H1 (cell line): Measurements from ENCODE around the gene ATOH7. TPM values are rescaled to one million over a fixed set of nuclear protein-coding genes. Genes with fewer than 3 reads are reported as not detected.

Experiments
- CTCF ChIA-PET: fragments of 300-600 bp; sonication (Branson Sonifier 250); formaldehyde crosslinking; loops from one replicate; lab custom pipeline; 2021; ENCODE audit not compliant: partially characterized antibody; lab: Charles Lee
- POLR2A ChIA-PET: fragments of 300-600 bp; sonication (Branson Sonifier 250); formaldehyde crosslinking; loops from one replicate; lab custom pipeline; 2021; ENCODE audit warnings: inconsistent platforms; ENCODE audit not compliant: partially characterized antibody; lab: Charles Lee
- DNase-seq, 2 experiments: peaks; one replicate each; pipeline versions ENCODE4 v3.0.0 to v3.0.0-alpha.2; 2010 to 2022; ENCODE audit warnings: low spot score in 2 of 2, low read depth in 1 of 2, mixed read lengths in 1 of 2
- FAIRE-seq: peaks from 2 replicates; lab custom pipeline; 2011; peaks lifted over from hg19 to GRCh38; lab: Jason Lieb, UNC
- H2AFZ ChIP-seq: 2 replicates; pipeline ENCODE4 v1.8.1; 2012; ENCODE audit warnings: low read length, inconsistent platforms
- H2AK5ac ChIP-seq: 2 replicates; pipeline ENCODE4 v1.6.1; 2013; ENCODE audit warnings: low read depth, low read length
- H2BK120ac ChIP-seq: replicated peaks from 2 replicates; pipeline ENCODE3; 2013; ENCODE audit warnings: low read depth, low read length, inconsistent platforms
- H2BK12ac ChIP-seq: 2 replicates; pipeline ENCODE4 v1.6.1; 2013; ENCODE audit warnings: low read depth, low read length
- H2BK15ac ChIP-seq: 2 replicates; pipeline ENCODE4 v1.6.1; 2013; ENCODE audit warnings: low read length
- H2BK20ac ChIP-seq: 2 replicates; pipeline ENCODE4 v1.6.1; 2013; ENCODE audit warnings: low read length
- H2BK5ac ChIP-seq: 2 replicates; pipeline ENCODE4 v1.6.1; 2013; ENCODE audit warnings: low read depth, low read length
- H3K14ac ChIP-seq: 2 replicates; pipeline ENCODE4 v1.6.1; 2013; ENCODE audit warnings: inconsistent platforms; ENCODE audit not compliant: insufficient read length
- H3K18ac ChIP-seq: 2 replicates; pipeline ENCODE4 v1.6.1; 2013; ENCODE audit warnings: low read length; ENCODE audit errors: extremely low read depth
- H3K23ac ChIP-seq: 2 replicates; pipeline ENCODE4 v1.6.1; 2013; ENCODE audit warnings: inconsistent platforms; ENCODE audit not compliant: insufficient read length
- H3K23me2 ChIP-seq: 2 replicates; pipeline ENCODE4 v1.6.1; 2013; ENCODE audit warnings: low read depth, low read length
- H3K27ac ChIP-seq: 2 replicates; pipeline ENCODE4 v1.6.1; 2011; ENCODE audit warnings: low read depth, low read length, inconsistent platforms
- H3K27me3 ChIP-seq, 4 experiments: replicated peaks in 1 of 4; 1 replicate in 1 of 4; 2 replicates in 3 of 4; pipeline versions ENCODE4 v1.6.1 to v1.8.1; 2011 to 2013; ENCODE audit warnings: low read length in 3 of 4, mild to moderate bottlenecking in 3 of 4, inconsistent platforms in 2 of 4, mixed read lengths in 2 of 4, moderate library complexity in 1 of 4; ENCODE audit not compliant: control insufficient read depth in 3 of 4, insufficient read depth in 3 of 4; ENCODE audit errors: extremely low read depth in 1 of 4
- H3K36me3 ChIP-seq, 4 experiments: 2 replicates each; pipeline versions ENCODE4 v1.6.1 to v1.8.1; 2011 to 2013; ENCODE audit warnings: mild to moderate bottlenecking in 4 of 4, low read length in 3 of 4, moderate library complexity in 2 of 4, control low read depth in 1 of 4, inconsistent platforms in 1 of 4; ENCODE audit not compliant: insufficient read depth in 4 of 4, control insufficient read depth in 2 of 4
- H3K4ac ChIP-seq: replicated peaks from 2 replicates; pipeline ENCODE3; 2013; ENCODE audit warnings: low read length, low read depth, mixed read lengths, inconsistent platforms; ENCODE audit not compliant: insufficient read length
- H3K4me1 ChIP-seq, 4 experiments: replicated peaks in 1 of 4; 1 replicate in 1 of 4; 2 replicates in 3 of 4; pipeline versions ENCODE4 v1.6.1 to v1.8.1; 2011 to 2013; ENCODE audit warnings: low read length in 3 of 4, inconsistent platforms in 2 of 4, mixed read lengths in 1 of 4; ENCODE audit not compliant: insufficient read depth in 4 of 4, control insufficient read depth in 3 of 4
- H3K4me2 ChIP-seq, 2 experiments: 2 replicates each; pipeline versions ENCODE4 v1.6.1 to v1.8.1; 2011 to 2013; ENCODE audit warnings: low read depth in 2 of 2, low read length in 2 of 2, control low read depth in 1 of 2, inconsistent platforms in 1 of 2, mild to moderate bottlenecking in 1 of 2; ENCODE audit not compliant: insufficient read depth in 1 of 2
- H3K4me3 ChIP-seq, 4 experiments: fragments of 200-600, 300-600 bp in 1 of 4; sonication (generic), shearing (Covaris generic), sonication (Bioruptor Twin) in 1 of 4; 2 replicates each; pipeline versions ENCODE4 v1.5.1 to v1.8.1; 2011 to 2016; ENCODE audit warnings: low read length in 4 of 4, low read depth in 3 of 4, control low read depth in 2 of 4, inconsistent platforms in 2 of 4, mild to moderate bottlenecking in 2 of 4, mixed read lengths in 1 of 4, moderate library complexity in 1 of 4; ENCODE audit not compliant: insufficient read depth in 2 of 4; ENCODE audit errors: extremely low read depth in 1 of 4
- H3K56ac ChIP-seq: replicated peaks from 2 replicates; pipeline ENCODE3; 2013; ENCODE audit warnings: low read depth, mild to moderate bottlenecking, mixed read lengths, low read length, inconsistent platforms; ENCODE audit not compliant: insufficient read length
- H3K79me1 ChIP-seq: 2 replicates; pipeline ENCODE4 v1.6.1; 2013; ENCODE audit warnings: low read depth, low read length, control low read depth
- H3K79me2 ChIP-seq, 2 experiments: 2 replicates each; pipeline versions ENCODE4 v1.6.1 to v1.8.1; 2012 to 2013; ENCODE audit warnings: low read length in 2 of 2, mild to moderate bottlenecking in 2 of 2, inconsistent platforms in 1 of 2; ENCODE audit not compliant: insufficient read depth in 2 of 2, control insufficient read depth in 1 of 2
- H3K9ac ChIP-seq, 4 experiments: replicated peaks in 1 of 4; 1 replicate in 1 of 4; 2 replicates in 3 of 4; pipeline versions ENCODE4 v1.6.1 to v1.8.1; 2011 to 2013; ENCODE audit warnings: low read depth in 3 of 4, low read length in 3 of 4, control low read depth in 2 of 4, mild to moderate bottlenecking in 2 of 4, moderate library complexity in 2 of 4, inconsistent platforms in 1 of 4; ENCODE audit errors: extremely low read depth in 1 of 4
- H3K9me3 ChIP-seq, 2 experiments: 2 replicates each; pipeline versions ENCODE4 v1.6.1 to v1.8.1; 2012 to 2013; ENCODE audit warnings: mild to moderate bottlenecking in 2 of 2, moderate library complexity in 2 of 2, control low read depth in 1 of 2, inconsistent platforms in 1 of 2, low read depth in 1 of 2, low read length in 1 of 2, mixed read lengths in 1 of 2; ENCODE audit not compliant: insufficient read depth in 2 of 2
- H4K20me1 ChIP-seq, 2 experiments: replicated peaks in 1 of 2; 2 replicates each; pipeline versions ENCODE3 to v1.8.1; 2011 to 2013; ENCODE audit warnings: inconsistent platforms in 2 of 2, low read length in 2 of 2, mild to moderate bottlenecking in 1 of 2; ENCODE audit not compliant: insufficient read depth in 2 of 2, control insufficient read depth in 1 of 2
- H4K5ac ChIP-seq: 2 replicates; pipeline ENCODE4 v1.6.1; 2013; ENCODE audit warnings: low read length, low read depth, mixed read lengths, inconsistent platforms; ENCODE audit not compliant: insufficient read length
- H4K8ac ChIP-seq: 2 replicates; pipeline ENCODE4 v1.8.0; 2013; ENCODE audit warnings: mild to moderate bottlenecking, moderate library complexity, low read length, inconsistent platforms; ENCODE audit not compliant: insufficient read depth; ENCODE audit errors: extremely low read depth
- H4K91ac ChIP-seq: replicated peaks from 2 replicates; pipeline ENCODE3; 2013; ENCODE audit warnings: low read length, mixed read lengths, inconsistent platforms; ENCODE audit not compliant: insufficient read length
- E2F6 ChIP-seq: IDR thresholded peaks from 2 replicates; pipeline ENCODE4 v1.6.1; 2012; ENCODE audit warnings: inconsistent platforms
- HDAC6 ChIP-seq: IDR thresholded peaks from one replicate; pipeline ENCODE4 v1.7.1; 2012; ENCODE audit warnings: low read depth, mild to moderate bottlenecking, inconsistent platforms, low read length, moderate library complexity
- KDM4A ChIP-seq: IDR thresholded peaks from one replicate; pipeline ENCODE4 v1.7.1; 2012; ENCODE audit warnings: low read depth, mild to moderate bottlenecking, moderate library complexity, low read length, inconsistent platforms; ENCODE audit not compliant: severe bottlenecking
- WGBS, 2 experiments: shearing (Covaris generic) in 1 of 2; methylation state at CpG; one replicate each; pipeline versions ENCODE4 v1.1.6 to v1.1.7; 2013 to 2015; ENCODE audit warnings: low lambda C conversion rate in 2 of 2, mixed read lengths in 2 of 2, inconsistent platforms in 1 of 2, low coverage in 1 of 2, missing lambda C conversion rate in 1 of 2; ENCODE audit not compliant: insufficient replicate concordance in 2 of 2, insufficient coverage in 1 of 2, insufficient read length in 1 of 2; ENCODE audit errors: extremely low coverage in 1 of 2, missing lambda C conversion rate in 1 of 2; 5-methylcytosine and 5-hydroxymethylcytosine counted together
- polyA plus RNA-seq, 7 experiments: library from polyadenylated mRNA; depleted of rRNA in 3 of 7; stranded (reverse) in 5 of 7; unstranded in 2 of 7; fragments of >200 nt in 5 of 7; fragments of 200-250 nt in 2 of 7; gene quantifications; 1 replicate in 5 of 7; 2 replicates in 1 of 7; 4 replicates in 1 of 7; pipeline versions ENCODE4 v1.2.1 to v1.2.3, GENCODE V29; 2011 to 2013; ENCODE audit warnings: missing spikeins in 2 of 7, mixed read lengths in 2 of 7
- total RNA-seq: library from RNA; stranded (reverse); fragmentation: NEBNext Ultra II Directional; extraction: Animal tissue kit (Norgen Biotek cat#: 25700); gene quantifications from 2 replicates; pipeline ENCODE4 v1.2.1, GENCODE V29; 2021

Gene ATOH7
- total and polyA plus RNA-seq, 2 of the 8 experiments (the other 6 are each of a cell fraction or from before 2014, with no cell fraction given): 0.39 to 1.0 TPM

DNA sequence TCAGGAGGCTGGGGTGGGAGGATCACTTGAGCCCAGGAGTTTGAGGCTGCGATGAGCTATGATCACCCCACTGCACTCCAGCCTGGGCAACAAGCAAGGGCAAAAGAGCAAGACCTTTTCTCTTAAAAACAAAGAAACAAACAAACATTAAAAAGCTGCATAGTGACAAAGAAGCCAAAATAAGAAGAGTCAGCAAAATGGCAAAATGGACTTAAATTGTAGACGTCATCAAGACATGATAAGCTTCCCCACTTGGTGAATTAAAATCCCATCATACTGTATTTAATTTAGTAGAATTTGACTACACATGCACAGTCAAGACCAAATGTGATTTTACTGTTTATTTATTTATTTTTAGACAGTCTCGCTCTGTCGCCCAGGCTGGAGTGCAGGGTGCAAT, 48.8 kb upstream of the ATOH7 start:
- no peak overlapping the region for H2AFZ ChIP-seq
- ChIA-PET CTCF (interaction anchor here (1.4 kb wide), 1 partner anchor 57 kb away, joined by 4 read pairs; no protein-coding TSS in a partner anchor), POLR2A (interaction anchor here (0.6 to 0.9 kb wide), 2 partner anchors 54 to 193 kb away, joined by 3 read pairs; no protein-coding TSS in a partner anchor)
- H3K4ac ChIP-seq: no peak overlapping the region
- H2BK20ac ChIP-seq: no peak overlapping the region
- no peaks in the 10 kb centered on the region for H3K4me1 ChIP-seq
- no peak overlapping the region for H3K4me3 ChIP-seq
- 93% methylated on average over 4 of the region's 4 CpGs; no CpG with 5 or more reads in 1 of the 2 experiments for WGBS, 2 experiments
- DNase-seq (no peak), FAIRE-seq (no peak)
- no peak overlapping the region for H3K23ac ChIP-seq
- H3K9ac ChIP-seq: no peak overlapping the region
- H2BK12ac ChIP-seq: no peak overlapping the region
- H4K91ac ChIP-seq: no peak overlapping the region
- H4K20me1 ChIP-seq: no peaks in the 10 kb centered on the region
- no peak overlapping the region for H3K18ac ChIP-seq
- H2BK5ac ChIP-seq: no peak overlapping the region
- no peaks in the 10 kb centered on the region; a peak in 2 of 8 replicates for H3K36me3 ChIP-seq
- no peak for TF ChIP-seq KDM4A
- TF ChIP-seq E2F6: no peak
- TF ChIP-seq HDAC6: no peak
- no peaks in the 10 kb centered on the region for H3K79me2 ChIP-seq
- H3K14ac ChIP-seq: no peak overlapping the region
- H3K27me3 ChIP-seq: no peaks in the 10 kb centered on the region
- H4K8ac ChIP-seq: no peak overlapping the region
- no peaks in the 10 kb centered on the region for H3K79me1 ChIP-seq
- H3K56ac ChIP-seq: no peak overlapping the region
- H3K9me3 ChIP-seq: peaks cover 14 to 25% of the 10 kb centered on the region in 2 experiments; a peak in 3 of 4 replicates
- no peak overlapping the region for H3K4me2 ChIP-seq
- no peak overlapping the region for H2AK5ac ChIP-seq
- no peaks in the 10 kb centered on the region for H3K23me2 ChIP-seq
- H2BK120ac ChIP-seq: no peak overlapping the region
- H4K5ac ChIP-seq: no peak overlapping the region
- no peak overlapping the region for H3K27ac ChIP-seq
- no peak overlapping the region for H2BK15ac ChIP-seq
